GM15510 (cell line): ENCODE results near the gene MSRB2.

Experiments
- POLR2A ChIP-seq: IDR thresholded peaks from 3 replicates; pipeline ENCODE4 v1.6.1; 2011; ENCODE audit warnings: borderline replicate concordance; ENCODE audit not compliant: insufficient read length; ENCODE audit errors: extremely low read depth

Gene MSRB2

DNA sequence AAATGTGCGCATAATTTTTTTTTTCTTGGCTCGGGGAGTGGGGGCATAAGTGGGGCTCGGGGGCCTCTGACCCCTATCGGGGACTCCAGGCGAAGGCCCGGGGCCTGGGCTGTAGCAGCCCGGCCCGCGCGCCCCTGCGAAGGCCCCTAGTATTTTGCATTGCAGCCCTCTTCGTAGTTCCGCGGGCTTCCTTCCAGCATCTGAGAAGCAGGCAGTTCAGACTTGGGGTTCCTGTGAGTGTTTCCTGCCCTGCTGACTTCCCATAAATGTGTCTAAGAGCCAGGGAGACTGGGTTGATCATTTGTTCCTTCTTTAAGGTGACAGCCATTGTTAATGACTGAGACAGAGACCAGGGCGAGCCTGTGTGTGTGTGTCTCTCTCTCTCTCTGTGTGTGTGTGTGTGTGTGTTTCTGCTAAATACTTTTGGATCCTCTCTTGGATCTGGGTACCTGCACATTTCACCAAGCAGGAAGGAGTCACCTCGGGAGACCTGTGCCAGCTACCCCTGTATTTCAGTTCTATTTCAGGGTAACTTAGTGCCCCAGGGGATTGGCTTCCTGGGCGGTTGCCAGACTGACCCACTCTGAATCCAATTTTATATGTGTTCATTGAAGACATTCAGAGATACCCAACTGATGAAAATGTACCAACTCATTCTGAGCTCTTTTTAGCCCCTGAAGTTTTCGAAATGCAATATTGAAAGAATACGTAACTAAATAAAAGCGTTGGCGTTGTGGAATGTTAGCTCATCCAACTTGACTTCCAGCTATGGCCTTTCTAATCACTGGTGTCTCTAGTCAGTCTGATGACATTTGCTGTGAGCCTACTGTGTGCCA, 805 bp downstream of the MSRB2 start:
- TF ChIP-seq POLR2A, result no peak

DNA sequence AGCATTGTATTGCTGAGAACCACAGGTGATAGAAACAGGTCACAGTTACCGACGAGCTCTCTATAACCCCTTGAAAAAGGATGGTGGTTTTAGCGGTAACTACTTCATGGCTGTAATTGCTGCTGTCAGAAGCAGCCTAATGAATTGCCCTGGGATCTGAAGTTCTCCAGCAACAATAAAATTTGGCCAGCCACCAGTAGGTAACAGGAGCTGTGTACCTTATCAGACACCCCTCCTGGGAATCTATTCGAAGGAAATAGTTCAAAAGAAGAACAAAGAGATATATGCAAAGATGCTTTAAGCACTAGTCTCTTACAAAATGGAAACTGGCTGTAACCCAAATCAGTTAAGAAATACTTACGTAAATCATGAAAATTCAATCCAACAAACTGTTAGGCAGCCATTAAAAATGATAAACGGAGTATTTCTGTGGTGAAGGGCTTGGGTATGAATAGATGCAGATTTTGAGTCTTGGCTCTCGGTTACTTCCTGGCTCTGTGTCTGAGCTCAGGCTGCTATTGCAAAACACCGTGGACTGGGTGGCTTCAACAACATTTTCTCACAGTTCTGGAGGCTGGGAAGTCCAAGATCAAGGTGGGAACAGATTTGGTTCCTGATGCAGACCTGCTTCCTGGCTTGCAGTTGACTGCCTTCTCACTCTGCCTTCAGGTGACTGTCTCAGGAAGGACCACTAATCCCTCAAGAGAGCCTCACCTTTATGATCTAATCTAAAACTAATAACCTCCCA, 1.6 kb downstream of the MSRB2 start:
- no peak for TF ChIP-seq POLR2A

DNA sequence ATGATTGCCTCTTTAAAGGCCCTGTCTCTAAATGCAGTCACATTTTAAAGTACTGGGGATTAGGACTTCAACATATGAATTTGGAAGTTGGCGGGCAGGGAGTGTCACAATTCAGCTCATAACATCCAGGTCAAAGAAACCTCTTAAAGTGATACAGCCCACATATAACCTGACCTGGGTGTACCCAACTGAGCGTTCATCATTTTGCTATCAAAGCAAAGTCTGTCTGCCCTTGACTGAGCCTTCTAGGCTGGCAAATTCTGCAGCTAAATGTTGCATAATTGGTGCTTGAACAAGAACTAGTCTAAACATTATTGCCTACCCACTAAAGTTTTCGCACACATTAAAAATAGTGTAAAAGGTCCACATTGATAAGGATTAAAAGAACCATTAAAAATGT, 3.7 kb downstream of the MSRB2 start:
- no peak for TF ChIP-seq POLR2A

DNA sequence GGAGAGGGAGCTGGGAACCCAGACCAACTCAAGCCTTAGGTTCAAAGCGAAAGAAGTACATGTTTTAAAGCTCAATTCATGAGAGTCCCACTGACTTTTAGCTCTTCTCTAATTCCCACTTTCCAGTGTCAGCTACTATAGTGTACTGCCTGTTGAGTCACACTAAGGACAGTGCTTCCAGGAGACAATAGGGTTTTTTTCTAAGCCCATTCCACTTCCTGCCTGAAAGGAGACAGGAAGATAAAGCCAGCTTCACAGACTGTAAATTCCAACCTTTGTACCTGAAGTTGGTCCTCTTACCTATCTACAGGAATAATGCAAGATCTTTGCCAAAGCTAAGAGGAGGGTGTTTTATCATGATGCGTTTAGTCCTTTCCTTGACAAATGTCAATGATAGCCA, 4.4 kb downstream of the MSRB2 start:
- TF ChIP-seq POLR2A, result no peak

DNA sequence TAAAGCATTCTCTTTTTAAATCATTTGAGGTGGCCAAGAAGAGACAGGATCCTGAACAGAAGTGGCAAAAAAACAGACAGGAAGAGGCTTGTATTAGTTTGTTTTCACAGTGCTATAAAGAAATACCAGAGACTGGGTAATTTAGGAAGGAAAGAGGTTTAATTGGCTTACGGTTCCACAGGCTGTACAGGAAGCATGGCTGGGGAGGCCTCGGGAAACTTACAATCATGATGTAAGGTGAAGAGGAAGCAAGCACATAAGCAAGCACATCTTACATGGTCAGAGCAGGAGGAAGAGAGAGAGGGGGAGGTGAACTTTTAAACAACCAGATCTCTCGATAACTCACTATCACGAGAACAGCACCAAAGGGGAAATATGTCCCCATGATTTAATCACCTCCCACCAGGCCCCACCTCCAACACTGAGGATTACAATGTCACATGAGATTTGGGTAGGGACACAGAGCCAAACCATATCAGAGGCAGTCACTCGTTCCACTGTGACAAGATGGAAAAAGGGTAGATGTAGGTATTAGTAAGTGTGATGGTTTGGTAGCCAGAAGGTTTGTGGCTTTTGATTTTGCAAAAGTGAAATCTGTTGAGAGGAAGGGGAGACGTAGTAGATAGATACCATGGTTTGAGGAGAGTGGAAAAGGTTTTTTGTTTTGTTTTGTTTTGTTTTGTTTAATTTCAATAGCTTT, 5.1 kb downstream of the MSRB2 start:
- no peak for TF ChIP-seq POLR2A

DNA sequence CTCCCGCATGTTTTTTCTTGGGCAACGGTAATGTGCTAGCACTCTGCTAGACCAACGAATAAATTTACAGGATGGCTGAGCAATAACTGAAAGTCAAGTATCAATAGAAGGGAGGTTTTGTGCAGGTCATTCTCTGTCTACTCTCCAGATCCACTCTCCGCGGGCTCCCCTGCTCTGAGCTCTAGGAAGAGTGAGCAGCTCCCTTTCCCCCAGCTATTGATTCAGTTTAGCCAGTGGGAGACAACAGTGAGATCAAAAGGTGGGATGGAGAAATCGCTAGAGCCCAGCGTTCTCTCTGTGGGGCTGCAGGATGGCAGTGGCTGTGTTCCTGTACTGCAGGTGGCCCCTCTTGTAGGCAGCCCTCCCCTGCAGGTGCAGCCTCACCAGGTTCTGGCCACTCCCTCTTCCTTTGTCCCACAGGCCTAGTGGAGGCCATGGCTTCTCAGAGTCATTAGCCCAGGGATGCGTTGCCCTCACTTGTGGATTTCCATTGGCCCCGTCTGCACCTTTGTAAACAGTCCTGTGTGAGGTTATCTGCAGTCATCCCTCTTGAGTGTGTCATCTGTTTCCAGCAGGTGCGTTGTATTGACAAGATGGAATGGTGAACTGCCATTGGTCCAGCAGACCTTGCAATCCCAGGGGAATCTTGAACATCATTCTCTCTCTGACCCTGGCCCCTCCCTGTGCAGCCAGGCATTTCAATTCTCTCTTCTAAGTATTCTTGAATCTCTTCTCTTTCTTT, 11.1 kb downstream of the MSRB2 start:
- TF ChIP-seq POLR2A, result no peak

DNA sequence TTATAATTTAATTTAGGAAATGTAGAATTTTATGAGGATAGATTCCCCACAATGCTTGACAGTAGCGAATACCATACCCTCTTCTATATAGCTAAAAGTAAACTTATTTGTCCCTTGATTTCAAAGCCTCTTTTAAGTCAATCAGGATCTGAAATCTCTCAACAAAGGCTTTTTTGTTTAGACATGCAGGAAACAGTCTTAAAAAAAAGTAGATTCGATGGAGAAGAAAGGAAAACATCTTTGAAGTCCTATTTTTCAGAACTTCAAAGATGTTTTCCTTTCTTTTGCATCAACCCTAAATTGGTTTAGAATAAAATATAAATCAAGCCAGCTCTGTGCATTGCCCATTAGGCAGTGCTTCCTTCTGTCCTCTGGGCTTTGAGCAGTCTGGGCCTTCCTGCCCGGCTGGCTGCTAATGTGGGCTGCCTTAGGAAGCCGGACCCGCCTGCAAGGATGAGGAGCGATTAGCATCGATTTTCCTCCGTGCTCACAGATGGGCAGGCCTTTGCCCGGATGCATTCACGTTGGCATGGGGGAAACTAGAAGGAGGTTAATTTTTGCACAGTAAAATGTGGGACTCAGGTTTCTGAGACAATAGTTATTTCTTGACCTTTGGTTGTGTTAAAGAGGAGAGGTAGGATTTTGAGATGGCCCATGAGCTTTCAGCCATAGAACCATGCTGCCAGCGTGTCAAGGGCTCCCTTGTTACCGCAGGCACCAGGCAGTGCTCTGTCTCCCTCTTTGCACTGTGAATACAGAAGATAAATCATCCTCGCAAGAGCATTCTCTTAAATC, 15.5 kb downstream of the MSRB2 start:
- no peak for TF ChIP-seq POLR2A

DNA sequence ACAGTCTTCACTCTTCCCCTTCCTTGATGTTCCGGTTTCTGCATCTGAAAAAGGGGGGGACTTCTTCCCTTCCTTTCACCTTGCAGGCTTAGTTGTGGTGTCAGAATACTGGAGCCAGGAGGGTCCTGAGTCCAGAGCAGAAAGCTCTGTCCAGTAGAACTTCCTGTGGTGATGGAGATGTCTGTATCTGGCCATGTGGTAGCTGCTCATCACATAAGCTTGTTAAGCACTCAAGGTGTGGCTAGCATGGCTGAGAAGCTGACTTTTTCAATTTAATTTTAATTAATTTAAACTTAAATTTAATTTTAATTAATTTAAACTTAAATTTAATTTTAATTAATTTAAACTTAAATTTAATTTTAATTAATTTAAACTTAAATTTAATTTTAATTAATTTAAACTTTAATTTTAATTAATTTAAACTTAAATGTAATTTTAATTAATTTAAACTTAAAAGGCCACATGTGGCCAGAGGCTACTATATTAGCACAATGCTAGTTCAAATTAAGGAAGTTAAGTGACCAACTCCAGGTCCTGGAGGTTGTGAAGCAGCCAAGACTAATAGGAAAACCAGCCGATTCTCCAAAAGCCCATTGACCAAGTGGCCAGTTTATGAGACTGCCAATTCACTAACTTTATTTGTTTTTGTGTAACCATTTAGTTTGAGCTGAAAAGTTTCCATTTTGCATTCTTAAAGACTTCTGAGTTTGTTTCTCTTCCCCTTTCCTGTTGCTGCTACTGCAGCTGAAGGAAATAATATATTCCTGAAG, 16.3 kb downstream of the MSRB2 start:
- no peak for TF ChIP-seq POLR2A

DNA sequence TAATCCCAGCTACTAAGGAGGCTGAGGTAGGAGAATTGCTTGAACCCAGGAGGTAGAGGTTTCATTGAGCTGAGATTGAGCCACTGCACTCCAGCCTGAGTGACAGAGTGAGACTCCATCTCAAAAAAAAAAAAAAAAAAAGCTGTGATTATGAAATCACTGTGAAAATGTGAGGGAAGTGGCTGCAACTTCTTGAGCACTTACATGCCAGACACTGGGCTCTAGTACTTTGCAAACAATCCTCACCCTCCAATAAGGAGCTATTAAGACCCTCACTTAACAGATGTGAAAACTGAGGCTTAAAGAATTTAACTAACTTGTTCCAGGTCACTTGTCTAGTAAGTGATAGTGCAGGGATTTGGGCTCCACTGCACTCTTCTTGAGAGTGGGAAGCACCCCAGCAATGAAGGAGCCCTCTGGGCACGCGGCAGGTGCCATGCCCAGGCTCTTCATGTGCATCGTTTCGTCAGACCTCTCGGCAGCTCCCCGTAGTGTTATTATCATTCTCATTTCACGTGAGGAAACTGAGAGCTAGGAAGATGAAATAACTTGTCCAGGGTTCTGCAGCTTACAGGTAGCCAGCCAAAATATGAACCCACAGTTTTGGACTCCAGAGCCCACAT, 19.0 kb downstream of the MSRB2 start:
- no peak for TF ChIP-seq POLR2A

DNA sequence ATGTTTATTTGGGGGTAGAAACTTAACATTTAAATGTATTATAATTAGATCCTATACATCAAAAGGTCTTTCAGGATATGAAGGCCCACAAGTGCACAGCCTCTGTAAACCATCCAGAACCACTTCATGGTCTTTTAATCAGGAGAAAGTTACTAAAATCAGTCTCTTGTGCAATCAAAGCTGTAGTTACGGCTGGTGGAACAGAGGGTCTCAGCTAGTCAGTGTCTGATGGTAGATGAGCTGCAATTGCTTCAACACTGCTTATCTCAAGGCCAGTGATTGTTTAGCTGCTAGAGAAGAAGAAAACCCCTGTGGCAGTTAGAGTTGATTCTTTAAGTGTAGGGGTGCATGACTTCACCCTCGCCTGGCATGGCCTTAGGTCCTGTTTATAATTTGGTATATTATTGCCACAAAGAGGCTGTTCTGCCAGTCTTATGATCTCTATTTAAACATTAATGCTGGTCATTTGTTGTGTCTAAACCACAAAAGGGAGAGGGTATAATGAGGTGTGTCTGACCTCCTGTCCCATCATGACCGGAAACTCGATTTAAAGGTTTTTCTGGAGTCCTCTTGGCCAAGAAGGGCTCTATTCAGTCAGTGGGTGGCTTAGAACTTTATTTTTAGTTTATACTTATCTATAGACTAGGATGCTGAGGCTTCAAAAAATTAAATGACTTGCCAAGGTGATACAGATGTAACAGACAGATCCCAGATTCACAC, 21.3 kb downstream of the MSRB2 start:
- no peak for TF ChIP-seq POLR2A

DNA sequence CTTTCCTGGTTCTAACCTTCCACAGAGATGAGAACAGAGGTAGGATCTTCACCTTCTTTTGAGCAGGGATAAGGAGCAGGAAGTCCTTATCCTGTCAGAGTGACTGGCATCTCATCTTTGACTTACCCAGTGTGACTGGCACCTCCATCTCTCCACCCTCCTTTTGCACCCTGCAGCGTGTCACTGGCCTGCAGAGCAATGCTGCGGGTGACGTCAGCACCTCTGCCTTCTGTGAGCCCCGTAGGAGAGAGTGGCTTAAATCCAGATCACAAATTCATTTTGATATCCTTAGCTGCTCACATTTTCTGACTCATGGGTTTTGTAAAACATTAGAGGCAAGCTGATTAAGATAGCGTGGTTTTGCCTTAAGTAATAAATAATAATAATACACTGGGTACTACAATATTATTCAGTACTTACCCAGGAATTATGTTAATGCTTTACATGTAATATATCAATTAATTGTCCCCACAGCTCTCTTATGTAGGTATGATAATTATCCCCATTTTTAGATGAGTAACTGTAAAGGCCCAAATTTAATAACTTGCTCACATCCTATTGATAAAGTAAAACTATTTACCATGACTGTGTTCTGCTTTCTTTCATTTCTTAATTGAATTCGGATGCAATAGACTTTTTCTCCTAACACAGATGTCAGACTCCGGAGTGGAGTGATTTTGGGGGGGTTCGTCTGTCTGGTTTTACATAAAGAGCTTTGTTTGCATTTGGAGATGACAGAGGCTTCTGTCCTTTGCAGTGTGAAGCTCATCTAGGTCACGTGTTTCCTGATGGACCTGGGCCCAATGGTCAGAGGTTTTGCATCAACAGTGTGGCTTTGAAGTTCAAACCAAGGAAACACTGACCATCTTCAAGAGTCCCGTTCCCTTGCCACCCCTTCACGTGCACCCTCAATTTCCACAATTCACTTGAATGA, 24.9 kb downstream of the MSRB2 start:
- no peak for TF ChIP-seq POLR2A
